WTC11 (cell line): ENCODE results near the gene CYB561D2. TPM values are rescaled to one million over a fixed set of nuclear protein-coding genes. Genes with fewer than 3 reads are reported as not detected.

Source experiments
- ATAC-seq: fragments of 200-7000 bp; cut with Tn5 transposase; 2 replicates; pipeline ENCODE4 v1.10.0; 2021; ENCODE audit warnings: mild to moderate bottlenecking, moderate library complexity
- CTCF ChIA-PET: fragments of 300-600 bp; sonication (Branson Sonifier 250); formaldehyde crosslinking; loops from one replicate; lab custom pipeline; 2021; ENCODE audit warnings: antibody characterized with exemption; lab: Charles Lee
- POLR2A ChIA-PET: fragments of 350-600 bp; sonication (Branson Sonifier 250); formaldehyde crosslinking; loops from one replicate; lab custom pipeline; 2021; ENCODE audit warnings: antibody characterized with exemption; lab: Charles Lee
- DNase-seq: peaks from one replicate; pipeline ENCODE4 v3.0.0; 2021; ENCODE audit warnings: low spot score
- H3K27ac Mint-ChIP-seq: 2 replicates; pipeline ENCODE4 v1.8.0; 2021; ENCODE audit warnings: mixed read lengths
- H3K27me3 Mint-ChIP-seq: 2 replicates; pipeline ENCODE4 v1.8.0; 2021; ENCODE audit warnings: low read depth, mild to moderate bottlenecking, moderate library complexity, mixed read lengths
- H3K36me3 Mint-ChIP-seq: 2 replicates; pipeline ENCODE4 v1.8.0; 2021; ENCODE audit warnings: mixed read lengths
- H3K4me1 Mint-ChIP-seq: 2 replicates; pipeline ENCODE4 v1.8.0; 2022; ENCODE audit warnings: mixed read lengths
- H3K4me3 Mint-ChIP-seq: 2 replicates; pipeline ENCODE4 v1.8.0; 2021; ENCODE audit warnings: mild to moderate bottlenecking, moderate library complexity, mixed read lengths
- H3K9me3 Mint-ChIP-seq: 2 replicates; pipeline ENCODE4 v1.8.0; 2021; ENCODE audit warnings: mixed read lengths
- ARID4B ChIP-seq: sonication (generic); formaldehyde crosslinking; IDR thresholded peaks from 2 replicates; pipeline ENCODE4 v1.8.0; 2023; ENCODE audit warnings: missing genetic modification reagents, mild to moderate bottlenecking, borderline replicate concordance
- CBFB ChIP-seq: sonication (generic); formaldehyde crosslinking; IDR thresholded peaks from 2 replicates; pipeline ENCODE4 v1.8.1; 2022; ENCODE audit warnings: mild to moderate bottlenecking, low read depth, missing genetic modification reagents
- CDX4 ChIP-seq: fragments of 250-450 bp; sonication (Bioruptor Pico); IDR thresholded peaks from 2 replicates; pipeline ENCODE4 v1.9.0; 2021; ENCODE audit warnings: moderate library complexity, mild to moderate bottlenecking, inconsistent platforms, borderline replicate concordance
- CREB1 ChIP-seq: sonication (generic); formaldehyde crosslinking; IDR thresholded peaks from 2 replicates; pipeline ENCODE4 v1.8.0; 2023; ENCODE audit warnings: mild to moderate bottlenecking, missing genetic modification reagents
- EMX1 ChIP-seq: fragments of 250-450 bp; sonication (Bioruptor Pico); IDR thresholded peaks from 2 replicates; pipeline ENCODE4 v1.8.0; 2021; ENCODE audit warnings: mild to moderate bottlenecking
- FOXJ3 ChIP-seq: sonication (generic); formaldehyde crosslinking; IDR thresholded peaks from 2 replicates; pipeline ENCODE4 v1.9.0; 2021; ENCODE audit warnings: missing genetic modification reagents, mild to moderate bottlenecking, borderline replicate concordance
- GRHL2 ChIP-seq: fragments of 250-450 bp; sonication (Bioruptor Pico); IDR thresholded peaks from 2 replicates; pipeline ENCODE4 v1.8.0; 2022; ENCODE audit warnings: mild to moderate bottlenecking, moderate library complexity; ENCODE audit not compliant: insufficient replicate concordance, severe bottlenecking
- MAX ChIP-seq: sonication (generic); formaldehyde crosslinking; IDR thresholded peaks from 2 replicates; pipeline ENCODE4 v1.8.0; 2022; ENCODE audit warnings: mild to moderate bottlenecking, missing genetic modification reagents
- MLX ChIP-seq: sonication (generic); formaldehyde crosslinking; IDR thresholded peaks from 2 replicates; pipeline ENCODE4 v1.8.1; 2023; ENCODE audit warnings: mild to moderate bottlenecking, missing genetic modification reagents, moderate library complexity
- MYBL2 ChIP-seq: sonication (generic); formaldehyde crosslinking; IDR thresholded peaks from 2 replicates; pipeline ENCODE4 v1.8.1; 2023; ENCODE audit warnings: mild to moderate bottlenecking, moderate library complexity, missing genetic modification reagents
- NFATC4 ChIP-seq: fragments of 250-450 bp; sonication (Bioruptor Pico); IDR thresholded peaks from 2 replicates; pipeline ENCODE4 v1.9.0; 2021; ENCODE audit warnings: mild to moderate bottlenecking
- NFE2L1 ChIP-seq: sonication (generic); formaldehyde crosslinking; IDR thresholded peaks from 2 replicates; pipeline ENCODE4 v1.8.1; 2023; ENCODE audit warnings: missing genetic modification reagents
- RORB ChIP-seq: fragments of 250-450 bp; sonication (Bioruptor Pico); IDR thresholded peaks from 2 replicates; pipeline ENCODE4 v1.9.0; 2021; ENCODE audit warnings: mild to moderate bottlenecking
- SP1 ChIP-seq: sonication (generic); formaldehyde crosslinking; conservative IDR thresholded peaks from 2 replicates; pipeline ENCODE4 v1.8.1; 2022; ENCODE audit warnings: missing genetic modification reagents
- STAT6 ChIP-seq: sonication (generic); formaldehyde crosslinking; conservative IDR thresholded peaks from 2 replicates; pipeline ENCODE4 v1.8.1; 2023; ENCODE audit warnings: mild to moderate bottlenecking, low read depth, missing genetic modification reagents, moderate library complexity
- TCF7 ChIP-seq: sonication (generic); formaldehyde crosslinking; IDR thresholded peaks from 2 replicates; pipeline ENCODE4 v1.8.0; 2022; ENCODE audit warnings: mild to moderate bottlenecking, low read depth, missing genetic modification reagents, moderate library complexity
- TEAD1 ChIP-seq: sonication (generic); formaldehyde crosslinking; IDR thresholded peaks from 2 replicates; pipeline ENCODE4 v1.8.0; 2022; ENCODE audit warnings: mild to moderate bottlenecking, missing genetic modification reagents
- ZNF416 ChIP-seq: fragments of 250-450 bp; sonication (Bioruptor Pico); IDR thresholded peaks from 2 replicates; pipeline ENCODE4 v1.9.0; 2021; ENCODE audit warnings: mild to moderate bottlenecking, inconsistent platforms
- ZNF423 ChIP-seq: fragments of 250-450 bp; sonication (Bioruptor Pico); IDR thresholded peaks from 2 replicates; pipeline ENCODE4 v2.1.2; 2022; ENCODE audit warnings: mild to moderate bottlenecking, moderate library complexity
- total RNA-seq: library from RNA; stranded (reverse); gene quantifications from 3 replicates; pipeline ENCODE4 v1.2.3, GENCODE V29; 2021
- TF ChIP-seq, protein P1 (sequence below): sonication (generic); formaldehyde crosslinking; IDR thresholded peaks from 2 replicates; pipeline ENCODE4 v1.8.1; 2022; ENCODE audit warnings: missing genetic modification reagents, borderline replicate concordance
- TF ChIP-seq, protein P2 (sequence below): sonication (generic); formaldehyde crosslinking; IDR thresholded peaks from 2 replicates; pipeline ENCODE4 v1.8.1; 2022; ENCODE audit warnings: low read depth, missing genetic modification reagents, borderline replicate concordance
- TF ChIP-seq, protein P3 (sequence below): sonication (generic); formaldehyde crosslinking; IDR thresholded peaks from 2 replicates; pipeline ENCODE4 v1.8.1; 2023; ENCODE audit warnings: mild to moderate bottlenecking, missing genetic modification reagents

CYB561D2 gene
- total RNA-seq, 1 experiment from 2014 or later, result 9.8 TPM

GRCh38 chr3:50382722-50383121 lies 32.1 kb downstream of the CYB561D2 start (continued):
- no peak for TF ChIP-seq FOXJ3 (CRISPR knock-in tag)
- TF ChIP-seq, protein P1, sequence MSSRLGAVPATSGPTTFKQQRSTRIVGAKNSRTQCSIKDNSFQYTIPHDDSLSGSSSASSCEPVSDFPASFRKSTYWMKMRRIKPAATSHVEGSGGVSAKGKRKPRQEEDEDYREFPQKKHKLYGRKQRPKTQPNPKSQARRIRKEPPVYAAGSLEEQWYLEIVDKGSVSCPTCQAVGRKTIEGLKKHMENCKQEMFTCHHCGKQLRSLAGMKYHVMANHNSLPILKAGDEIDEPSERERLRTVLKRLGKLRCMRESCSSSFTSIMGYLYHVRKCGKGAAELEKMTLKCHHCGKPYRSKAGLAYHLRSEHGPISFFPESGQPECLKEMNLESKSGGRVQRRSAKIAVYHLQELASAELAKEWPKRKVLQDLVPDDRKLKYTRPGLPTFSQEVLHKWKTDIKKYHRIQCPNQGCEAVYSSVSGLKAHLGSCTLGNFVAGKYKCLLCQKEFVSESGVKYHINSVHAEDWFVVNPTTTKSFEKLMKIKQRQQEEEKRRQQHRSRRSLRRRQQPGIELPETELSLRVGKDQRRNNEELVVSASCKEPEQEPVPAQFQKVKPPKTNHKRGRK (CRISPR knock-in tag), result no peak

- Mint-ChIP-seq H3K36me3 (no peaks in the 10 kb centered on the region), H3K4me3 (no peak overlapping the region), H3K9me3 (no peaks in the 10 kb centered on the region), H3K27ac (no peak overlapping the region), H3K4me1 (no peaks in the 10 kb centered on the region), H3K27me3 (no peaks in the 10 kb centered on the region)
- POLR2A ChIA-PET, result no interaction called here
- TF ChIP-seq MLX (CRISPR knock-in tag) (no peak), NFATC4 (CRISPR knock-in tag) (no peak), ARID4B (CRISPR knock-in tag) (no peak), MYBL2 (CRISPR knock-in tag) (no peak), CDX4 (CRISPR knock-in tag) (no peak), ZNF416 (CRISPR knock-in tag) (no peak), TCF7 (CRISPR knock-in tag) (no peak), GRHL2 (CRISPR knock-in tag) (no peak), CBFB (CRISPR knock-in tag) (no peak), NFE2L1 (CRISPR knock-in tag) (no peak), EMX1 (no peak), TEAD1 (CRISPR knock-in tag) (no peak), SP1 (CRISPR knock-in tag) (no peak), ZNF423 (CRISPR knock-in tag) (no peak), RORB (CRISPR knock-in tag) (no peak), CREB1 (CRISPR knock-in tag) (no peak), MAX (CRISPR knock-in tag) (no peak), STAT6 (CRISPR knock-in tag) (no peak)
- TF ChIP-seq, protein P2, sequence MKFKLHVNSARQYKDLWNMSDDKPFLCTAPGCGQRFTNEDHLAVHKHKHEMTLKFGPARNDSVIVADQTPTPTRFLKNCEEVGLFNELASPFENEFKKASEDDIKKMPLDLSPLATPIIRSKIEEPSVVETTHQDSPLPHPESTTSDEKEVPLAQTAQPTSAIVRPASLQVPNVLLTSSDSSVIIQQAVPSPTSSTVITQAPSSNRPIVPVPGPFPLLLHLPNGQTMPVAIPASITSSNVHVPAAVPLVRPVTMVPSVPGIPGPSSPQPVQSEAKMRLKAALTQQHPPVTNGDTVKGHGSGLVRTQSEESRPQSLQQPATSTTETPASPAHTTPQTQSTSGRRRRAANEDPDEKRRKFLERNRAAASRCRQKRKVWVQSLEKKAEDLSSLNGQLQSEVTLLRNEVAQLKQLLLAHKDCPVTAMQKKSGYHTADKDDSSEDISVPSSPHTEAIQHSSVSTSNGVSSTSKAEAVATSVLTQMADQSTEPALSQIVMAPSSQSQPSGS (CRISPR knock-in tag), result no peak
- TF ChIP-seq, protein P3, sequence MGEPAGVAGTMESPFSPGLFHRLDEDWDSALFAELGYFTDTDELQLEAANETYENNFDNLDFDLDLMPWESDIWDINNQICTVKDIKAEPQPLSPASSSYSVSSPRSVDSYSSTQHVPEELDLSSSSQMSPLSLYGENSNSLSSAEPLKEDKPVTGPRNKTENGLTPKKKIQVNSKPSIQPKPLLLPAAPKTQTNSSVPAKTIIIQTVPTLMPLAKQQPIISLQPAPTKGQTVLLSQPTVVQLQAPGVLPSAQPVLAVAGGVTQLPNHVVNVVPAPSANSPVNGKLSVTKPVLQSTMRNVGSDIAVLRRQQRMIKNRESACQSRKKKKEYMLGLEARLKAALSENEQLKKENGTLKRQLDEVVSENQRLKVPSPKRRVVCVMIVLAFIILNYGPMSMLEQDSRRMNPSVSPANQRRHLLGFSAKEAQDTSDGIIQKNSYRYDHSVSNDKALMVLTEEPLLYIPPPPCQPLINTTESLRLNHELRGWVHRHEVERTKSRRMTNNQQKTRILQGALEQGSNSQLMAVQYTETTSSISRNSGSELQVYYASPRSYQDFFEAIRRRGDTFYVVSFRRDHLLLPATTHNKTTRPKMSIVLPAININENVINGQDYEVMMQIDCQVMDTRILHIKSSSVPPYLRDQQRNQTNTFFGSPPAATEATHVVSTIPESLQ, result no peak
- DNase-seq, result no peak
- CTCF ChIA-PET, result interaction anchor here (1.0 kb wide), 1 partner anchor 9 kb away, joined by 3 read pairs; no protein-coding TSS in a partner anchor
- no peak for ATAC-seq
Measured at GRCh38 chr3:50383750-50384149, 33.1 kb downstream of the CYB561D2 start.
